HS-5 (cell line): ENCODE measurements around the gene PRR3.
"Not testable (repeated sequence)": the region's sequence is repeated elsewhere in the genome, so short reads cannot be mapped to it uniquely, and the experiment has no call there.

ENCODE experiments used
- DNase-seq: peaks from one replicate; pipeline ENCODE4 v3.0.0-alpha.2; 2012; ENCODE audit warnings: low read depth

Gene PRR3

DNA sequence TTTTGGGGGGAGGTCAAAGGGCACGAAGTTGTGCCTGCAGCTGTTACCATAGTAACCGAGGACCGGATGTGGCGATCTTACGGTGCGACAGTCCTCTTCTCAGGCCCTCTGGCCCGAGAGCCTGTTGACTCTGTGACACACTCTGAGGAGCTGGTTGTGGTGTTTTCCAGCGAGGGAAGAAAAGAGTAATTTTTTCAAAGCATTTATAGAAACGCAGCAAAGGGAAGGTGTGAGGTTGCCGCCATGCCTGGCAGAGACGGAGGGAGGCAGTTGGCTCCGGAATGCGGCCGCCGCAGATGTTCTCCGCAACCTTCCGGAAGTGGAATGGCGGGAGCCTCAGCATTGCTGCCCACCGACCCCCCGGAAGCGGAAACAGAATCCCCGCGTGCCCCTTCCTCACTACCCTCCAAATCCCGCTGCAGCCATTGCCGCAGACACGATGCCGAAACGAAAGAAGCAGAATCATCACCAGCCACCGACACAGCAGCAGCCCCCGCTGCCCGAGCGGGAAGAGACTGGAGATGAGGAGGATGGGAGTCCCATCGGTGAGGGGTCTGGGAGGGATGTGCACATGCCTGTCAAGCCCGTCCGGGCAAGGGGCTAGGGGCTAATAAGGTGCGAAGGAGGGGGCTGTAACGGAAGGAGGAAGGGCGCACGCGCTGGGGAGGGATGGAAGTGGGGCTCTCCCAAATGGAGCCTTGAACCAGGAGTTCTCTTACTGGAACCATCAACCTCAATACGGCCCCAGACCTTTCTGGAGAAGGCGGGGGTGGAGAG is at the start of gene PRR3:
TSS of gene PRR3 (plus strand) at position 390 of the 777 bp plus-strand sequence. CDS start at position 440, 50 bp downstream.
- DNase-seq, result peak; percentile 81

- DNase-seq, result no peak
Measured at GRCh38 chr6:30507849-30508827, 49.0 kb upstream of the PRR3 start.

DNA sequence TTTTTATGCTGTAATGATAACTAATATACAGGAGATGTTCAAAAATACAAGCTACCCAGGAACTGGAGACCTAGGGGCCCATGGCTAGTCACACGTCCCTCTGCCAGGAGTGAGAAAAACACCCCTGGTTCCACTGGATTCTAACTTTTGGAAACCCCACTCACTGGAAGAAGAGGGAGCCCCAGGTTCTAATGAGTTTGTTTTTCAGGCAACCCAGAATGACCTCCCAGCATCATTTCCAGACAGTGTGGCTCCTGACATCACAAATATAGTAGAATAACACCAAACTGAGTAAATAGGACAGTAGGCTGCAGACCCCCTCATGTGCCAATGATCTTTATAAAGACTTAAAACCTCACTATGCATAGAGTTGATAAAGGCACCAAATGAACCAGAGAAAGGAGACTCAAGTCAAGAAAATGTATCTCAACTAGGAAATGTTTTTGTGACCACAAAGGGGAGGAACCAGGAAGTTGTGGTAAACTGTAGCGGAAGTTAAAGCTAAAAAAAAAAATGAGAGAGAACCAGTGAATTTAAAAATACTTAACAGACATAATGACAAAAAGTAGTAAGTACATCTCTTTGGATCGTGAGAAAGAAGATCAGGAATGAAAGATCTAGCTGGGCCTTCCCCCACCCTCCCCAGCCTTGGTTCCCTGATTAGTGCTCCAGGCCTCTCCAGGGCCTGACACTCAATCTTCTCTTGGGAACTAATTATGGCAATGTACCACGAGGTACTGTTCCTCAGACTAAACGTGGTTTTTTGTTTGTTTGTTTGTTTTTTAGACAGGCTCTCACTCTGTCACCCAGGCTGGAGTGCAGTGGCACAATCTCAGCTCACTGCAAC is 48.0 kb upstream of the PRR3 start:
- DNase-seq, result no peak

DNA sequence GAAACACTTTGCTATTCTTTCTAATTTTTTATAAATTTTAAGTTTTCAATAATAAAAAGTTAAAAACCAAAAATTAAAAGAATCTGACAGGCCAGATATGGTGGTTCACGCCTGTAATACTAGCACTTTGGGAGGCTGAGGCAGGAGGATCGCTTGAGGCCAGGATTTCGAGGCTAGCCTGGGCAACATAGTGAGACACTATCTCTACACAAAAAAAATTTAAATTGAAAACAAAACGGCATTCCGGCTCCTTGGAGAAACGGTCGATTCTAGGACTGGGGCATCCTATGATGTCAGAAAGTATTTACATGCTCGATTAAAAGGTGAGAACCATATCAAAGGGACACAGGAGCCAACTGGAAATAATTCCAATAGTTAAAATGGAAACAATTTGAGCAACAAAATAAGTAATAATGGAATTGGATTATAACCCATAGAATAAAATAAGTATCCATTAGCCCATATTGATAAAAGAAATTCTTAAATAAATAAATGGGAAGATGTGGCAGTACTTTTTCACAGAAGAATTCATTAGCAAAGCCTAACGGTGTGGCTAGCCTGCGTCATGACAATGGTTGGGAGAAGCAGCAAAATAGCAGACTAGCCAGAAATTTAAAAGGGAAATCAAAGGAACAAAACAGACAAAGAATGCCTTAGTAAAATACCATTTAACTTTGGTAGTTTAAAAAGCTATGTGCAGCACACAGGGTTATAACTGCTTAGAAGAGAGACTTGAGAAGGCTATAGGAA is 46.5 kb upstream of the PRR3 start:
- no peak for DNase-seq

DNA sequence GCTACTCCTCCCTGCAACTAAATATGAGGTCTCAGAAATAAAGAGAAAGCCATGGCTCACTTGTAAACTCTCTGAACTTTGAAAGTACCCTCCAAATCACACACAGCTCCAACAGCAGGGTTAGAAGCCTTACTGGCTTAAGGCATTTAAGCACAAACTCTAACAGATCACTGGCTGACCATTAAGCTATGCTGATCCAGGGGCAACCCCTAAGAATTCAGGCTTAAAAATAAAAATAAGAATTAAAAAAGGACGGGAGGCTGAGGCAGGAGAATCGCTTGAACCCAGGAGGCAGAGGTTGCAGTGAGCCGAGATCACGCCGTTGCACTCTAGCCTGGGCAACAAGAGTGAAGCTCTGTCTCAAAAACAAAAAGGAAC is 45.9 kb upstream of the PRR3 start:
- DNase-seq, result no peak

- no peak for DNase-seq
Measured at GRCh38 chr6:30513451-30513850, 43.6 kb upstream of the PRR3 start.

- DNase-seq, result no peak
Measured at GRCh38 chr6:30515106-30515505, 42.0 kb upstream of the PRR3 start.

GRCh38 chr6:30515944-30516753 is 40.9 kb upstream of the PRR3 start:
- DNase-seq, result peak; percentile 87

DNA sequence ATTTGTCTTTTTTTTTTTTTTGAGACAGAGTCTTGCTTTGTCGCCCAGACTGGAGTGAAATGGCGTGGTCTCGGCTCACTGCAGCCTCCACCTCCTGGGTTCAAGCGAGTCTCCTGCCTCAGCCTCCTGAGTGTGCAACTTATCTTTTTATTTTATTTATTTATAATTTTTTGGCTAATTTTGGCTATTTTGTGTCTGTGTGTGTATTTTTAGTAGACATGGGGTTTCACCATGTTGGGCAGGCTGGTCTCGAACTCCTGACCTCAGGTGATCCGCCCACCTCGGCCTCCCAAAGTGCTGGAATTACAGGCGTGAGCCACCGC is 40.4 kb upstream of the PRR3 start:
- DNase-seq, result not testable (repeated sequence)

GRCh38 chr6:30517767-30518504 is 39.2 kb upstream of the PRR3 start:
- not testable (repeated sequence) for DNase-seq

DNA sequence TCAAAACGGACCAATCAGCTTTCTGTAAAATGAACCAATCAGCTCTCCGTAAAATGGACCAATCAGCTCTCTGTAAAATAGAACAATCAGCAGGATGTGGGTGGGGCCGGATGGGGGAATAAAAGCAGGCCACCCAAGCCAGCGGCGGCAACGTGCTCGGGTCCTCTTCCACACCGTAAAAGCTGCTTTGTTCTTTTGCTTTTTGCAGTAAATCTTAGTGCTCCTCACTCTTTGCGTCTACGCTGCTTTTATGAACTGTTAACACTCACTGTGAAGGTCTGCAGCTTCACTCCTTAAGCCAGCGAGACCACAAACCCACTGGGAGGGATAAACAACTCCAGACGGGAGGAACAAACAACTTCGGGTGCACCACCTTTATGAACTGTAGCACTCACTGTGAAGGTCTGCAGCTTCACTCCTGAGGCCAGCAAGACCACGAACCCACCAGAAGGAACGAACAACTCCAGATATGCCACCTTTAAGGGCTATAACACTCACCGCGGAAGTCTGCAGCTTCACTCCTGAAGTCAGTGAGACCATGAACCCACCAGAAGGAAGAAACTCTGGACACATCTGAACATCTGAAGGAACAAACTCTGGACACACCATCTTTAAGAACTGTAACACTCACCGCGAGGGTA is 38.5 kb upstream of the PRR3 start:
- not testable (repeated sequence) for DNase-seq

- DNase-seq, result no peak
Measured at GRCh38 chr6:30520522-30520921, 36.6 kb upstream of the PRR3 start.

GRCh38 chr6:30521082-30521481 is 36.0 kb upstream of the PRR3 start:
- not testable (repeated sequence) for DNase-seq

DNA sequence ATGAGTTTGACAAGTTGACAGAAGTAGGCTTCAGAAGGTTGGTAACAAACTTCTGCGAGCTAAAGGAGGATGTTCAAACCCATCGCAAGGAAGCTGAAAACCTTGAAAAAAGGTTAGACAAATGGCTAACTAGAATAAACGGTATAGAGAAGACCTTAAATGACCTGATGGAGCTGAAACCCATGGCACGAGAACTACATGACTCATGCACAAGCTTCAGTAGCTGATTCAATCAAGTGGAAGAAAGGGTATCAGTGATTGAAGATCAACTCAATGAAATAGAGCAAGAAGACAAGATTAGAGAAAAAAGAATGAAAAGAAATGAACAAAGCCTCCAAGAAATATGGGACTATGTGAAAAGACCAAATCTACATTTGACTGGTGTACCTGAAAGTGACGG is 35.1 kb upstream of the PRR3 start:
- DNase-seq, result not testable (repeated sequence)

GRCh38 chr6:30526444-30526843 is 30.7 kb upstream of the PRR3 start:
- not testable (repeated sequence) for DNase-seq

- not testable (repeated sequence) for DNase-seq
Measured at GRCh38 chr6:30529349-30529875, 27.7 kb upstream of the PRR3 start.

DNA sequence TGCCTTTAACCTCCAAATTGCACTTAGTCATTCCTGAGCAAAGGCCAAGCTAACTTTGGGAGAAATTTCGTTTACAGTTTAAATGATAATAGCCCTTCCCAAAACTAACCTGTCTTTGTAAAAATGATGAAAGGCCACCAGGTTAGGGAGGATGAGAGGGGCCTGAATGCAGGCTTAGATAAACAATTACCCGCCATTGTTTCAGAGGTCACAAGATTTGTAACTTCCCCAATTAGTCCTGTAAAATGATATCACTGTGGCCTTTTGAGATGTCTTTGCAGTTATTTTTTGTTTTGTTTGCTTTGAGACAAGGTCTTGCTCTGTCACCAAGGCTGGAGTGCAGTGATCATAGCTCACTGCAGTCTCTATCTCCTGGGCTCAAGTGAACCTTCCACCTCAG is 27.1 kb upstream of the PRR3 start:
- no peak for DNase-seq

DNA sequence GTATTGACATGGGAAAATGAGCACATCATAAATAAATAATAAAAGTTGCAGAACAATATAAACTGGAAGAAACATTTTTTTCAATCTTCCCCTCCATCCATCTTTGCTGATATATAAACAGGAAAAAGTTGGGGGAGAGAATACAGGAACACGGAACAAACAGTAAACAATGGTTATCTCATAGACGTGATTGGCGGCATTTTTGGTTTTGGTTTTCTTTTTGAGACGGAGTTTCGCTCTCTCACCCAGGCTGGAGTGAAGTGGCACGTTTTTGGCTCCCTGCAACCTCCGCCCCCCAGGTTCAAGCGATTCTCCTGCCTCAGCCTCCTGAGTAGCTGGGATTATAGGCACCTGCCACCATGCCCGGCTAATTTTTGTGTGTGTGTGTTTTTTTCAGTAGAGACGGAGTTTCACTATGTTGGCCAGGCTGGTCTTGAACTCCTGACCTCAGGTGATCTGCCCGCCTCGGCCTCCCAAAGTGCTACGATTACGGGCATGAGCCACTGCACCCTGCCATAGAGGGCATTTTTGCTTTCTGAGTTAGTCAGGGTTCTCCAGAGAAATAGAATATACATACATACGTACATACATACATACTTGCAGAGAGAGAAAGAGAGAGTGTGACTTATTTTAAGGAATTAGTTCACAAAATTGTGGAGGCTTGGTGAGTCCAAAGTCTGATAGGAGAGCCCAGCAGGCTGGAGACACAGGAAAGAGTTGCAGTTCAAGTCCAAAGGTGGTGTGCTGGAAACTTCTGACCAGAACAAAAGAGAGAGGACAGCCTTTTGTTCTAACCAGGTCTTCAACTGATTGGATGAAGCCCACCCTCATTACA is 23.4 kb upstream of the PRR3 start:
- no peak for DNase-seq
